PFSK-1 (cell line): ENCODE results near the gene CEP295NL.

ENCODE experiments used
- FOXP2 ChIP-seq: optimal IDR thresholded peaks from 2 replicates; pipeline ENCODE3; 2011; ENCODE audit warnings: borderline replicate concordance, control low read depth, inconsistent platforms; ENCODE audit not compliant: insufficient read depth; ENCODE audit errors: extremely low read length, extremely low read depth
- POLR2AphosphoS5 ChIP-seq: IDR thresholded peaks from 2 replicates; pipeline ENCODE4 v1.6.1; 2012; ENCODE audit warnings: low read depth, mild to moderate bottlenecking, control low read depth, low read length, moderate library complexity
- REST ChIP-seq, 2 experiments: IDR thresholded peaks; 2 replicates each; pipeline versions ENCODE4 v1.6.1 to v1.8.0; 2011 to 2012; ENCODE audit warnings: low read depth in 2 of 2, low read length in 2 of 2, control low read depth in 1 of 2, inconsistent platforms in 1 of 2, mild to moderate bottlenecking in 1 of 2, moderate library complexity in 1 of 2; ENCODE audit not compliant: insufficient read depth in 1 of 2
- SIN3A ChIP-seq: IDR thresholded peaks from 2 replicates; pipeline ENCODE4 v1.6.1; 2012; ENCODE audit warnings: mild to moderate bottlenecking, low read length, moderate library complexity, borderline replicate concordance; ENCODE audit not compliant: insufficient read depth
- TAF1 ChIP-seq: IDR thresholded peaks from 2 replicates; pipeline ENCODE4 v1.6.1; 2012; ENCODE audit warnings: low read length, control low read depth, borderline replicate concordance; ENCODE audit not compliant: insufficient read depth

GRCh38 chr17:78915872-78916632 is 13.1 kb upstream of the CEP295NL start:
- TF ChIP-seq POLR2AphosphoS5 = no peak
- TF ChIP-seq SIN3A = no peak
- no peak for TF ChIP-seq TAF1
- TF ChIP-seq REST (IDR thresholded peaks at IDR 0.05; ENCODE audit: insufficient read depth in 1 of 2, low read depth in 2 of 2, low read length in 2 of 2) = no peak
- TF ChIP-seq FOXP2 = no peak
